DND-41 (cell line): ENCODE results near the gene SLC13A5.

Source experiments
- ATAC-seq: fragments of 200-7000 bp; cut with Tn5 transposase; 3 replicates; pipeline ENCODE4 v1.9.1; 2021; ENCODE audit warnings: low read depth; ENCODE audit not compliant: insufficient read depth
- DNase-seq: peaks from one replicate; pipeline ENCODE4 v3.0.0-alpha.2; 2020
- H2AFZ ChIP-seq: 2 replicates; pipeline ENCODE4 v1.6.0; 2012; ENCODE audit warnings: low read depth, low read length
- H3K27ac ChIP-seq: 2 replicates; pipeline ENCODE4 v1.5.1; 2012; ENCODE audit warnings: low read length, inconsistent platforms
- H3K27me3 ChIP-seq: fragments of 200-600 bp; sonication (generic); 2 replicates; pipeline ENCODE4 v1.6.0; 2012; ENCODE audit warnings: low read length, mild to moderate bottlenecking, inconsistent platforms; ENCODE audit not compliant: insufficient read depth, poor library complexity
- H3K36me3 ChIP-seq: 2 replicates; pipeline ENCODE4 v1.5.1; 2012; ENCODE audit warnings: low read length, inconsistent platforms; ENCODE audit not compliant: insufficient read depth
- H3K4me1 ChIP-seq: 2 replicates; pipeline ENCODE4 v1.5.1; 2012; ENCODE audit warnings: mild to moderate bottlenecking, low read length; ENCODE audit not compliant: insufficient read depth
- H3K4me2 ChIP-seq: 2 replicates; pipeline ENCODE4 v1.6.0; 2012; ENCODE audit warnings: mild to moderate bottlenecking, moderate library complexity, low read length, inconsistent platforms; ENCODE audit not compliant: insufficient read depth
- H3K4me3 ChIP-seq, 2 experiments: fragments of 200-600 bp in 1 of 2; shearing (Covaris generic) in 1 of 2; 2 replicates each; pipeline ENCODE4 v1.5.1; 2012 to 2016; ENCODE audit warnings: inconsistent platforms in 2 of 2, low read length in 2 of 2, mild to moderate bottlenecking in 2 of 2, low read depth in 1 of 2, moderate library complexity in 1 of 2
- H3K79me2 ChIP-seq: 2 replicates; pipeline ENCODE4 v1.6.0; 2012; ENCODE audit warnings: low read length, inconsistent platforms; ENCODE audit not compliant: insufficient read depth
- H3K9ac ChIP-seq: 2 replicates; pipeline ENCODE4 v1.6.0; 2012; ENCODE audit warnings: low read depth, mild to moderate bottlenecking, inconsistent platforms, low read length, moderate library complexity
- H3K9me3 ChIP-seq: 2 replicates; pipeline ENCODE4 v1.5.1; 2012; ENCODE audit warnings: low read length, moderate library complexity, mild to moderate bottlenecking, inconsistent platforms; ENCODE audit not compliant: insufficient read depth, severe bottlenecking
- H4K20me1 ChIP-seq: 2 replicates; pipeline ENCODE4 v1.6.0; 2012; ENCODE audit warnings: low read length; ENCODE audit not compliant: insufficient read depth
- EZH2 ChIP-seq: IDR thresholded peaks from 3 replicates; pipeline ENCODE4 v1.6.1; 2012; ENCODE audit warnings: borderline replicate concordance, low read depth, mild to moderate bottlenecking, moderate library complexity, low read length, inconsistent platforms; ENCODE audit not compliant: severe bottlenecking
- TF ChIP-seq, protein P1 (sequence below): IDR thresholded peaks from 2 replicates; pipeline ENCODE4 v1.5.1; 2012; ENCODE audit warnings: borderline replicate concordance, low read length, moderate library complexity, mild to moderate bottlenecking; ENCODE audit not compliant: poor library complexity, severe bottlenecking; ENCODE audit errors: extremely low read depth

SLC13A5 gene

DNA sequence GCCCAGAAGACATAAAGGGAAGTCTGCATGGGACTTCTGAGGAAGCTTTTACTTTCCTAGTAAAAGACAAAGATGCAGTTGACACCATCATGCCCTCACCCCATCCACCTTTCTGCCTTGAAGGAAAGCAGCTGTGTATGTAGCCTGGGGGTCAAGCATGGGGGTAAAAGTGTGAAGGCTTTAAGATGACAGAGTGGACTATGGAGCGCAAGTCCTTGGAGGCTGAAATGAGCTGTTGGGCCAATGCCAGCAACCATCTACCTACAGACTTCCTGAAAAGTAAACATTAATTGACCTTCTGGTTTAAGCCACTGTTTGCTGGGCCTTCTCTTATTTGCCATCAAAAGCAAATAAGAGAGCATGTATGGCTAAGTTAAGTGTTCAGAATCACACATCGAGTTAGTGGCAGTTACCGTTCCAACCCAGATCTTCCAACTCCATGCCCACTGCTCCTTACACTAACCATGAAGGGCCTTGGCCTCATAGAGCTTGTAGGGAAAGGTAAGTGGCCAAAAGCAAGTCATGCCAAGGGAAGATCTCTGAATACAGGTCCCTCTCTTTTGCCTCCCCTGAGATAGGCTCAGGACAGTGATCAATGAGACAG lies 30.0 kb downstream of the SLC13A5 start:
- H3K79me2 ChIP-seq: no peaks in the 10 kb centered on the region
- no peaks in the 10 kb centered on the region for H3K4me1 ChIP-seq
- DNase-seq: no peak
- H3K36me3 ChIP-seq: no peaks in the 10 kb centered on the region
- H3K4me2 ChIP-seq: no peak overlapping the region
- no peak overlapping the region for H3K9ac ChIP-seq
- no peak for ATAC-seq
- no peak overlapping the region for H2AFZ ChIP-seq
- no peak overlapping the region for H3K4me3 ChIP-seq
- peaks cover 33% of the 10 kb centered on the region for H3K27me3 ChIP-seq
- peaks cover 9% of the 10 kb centered on the region for H4K20me1 ChIP-seq
- no peaks in the 10 kb centered on the region for H3K9me3 ChIP-seq
- no peak overlapping the region for H3K27ac ChIP-seq
- TF ChIP-seq, protein P1, sequence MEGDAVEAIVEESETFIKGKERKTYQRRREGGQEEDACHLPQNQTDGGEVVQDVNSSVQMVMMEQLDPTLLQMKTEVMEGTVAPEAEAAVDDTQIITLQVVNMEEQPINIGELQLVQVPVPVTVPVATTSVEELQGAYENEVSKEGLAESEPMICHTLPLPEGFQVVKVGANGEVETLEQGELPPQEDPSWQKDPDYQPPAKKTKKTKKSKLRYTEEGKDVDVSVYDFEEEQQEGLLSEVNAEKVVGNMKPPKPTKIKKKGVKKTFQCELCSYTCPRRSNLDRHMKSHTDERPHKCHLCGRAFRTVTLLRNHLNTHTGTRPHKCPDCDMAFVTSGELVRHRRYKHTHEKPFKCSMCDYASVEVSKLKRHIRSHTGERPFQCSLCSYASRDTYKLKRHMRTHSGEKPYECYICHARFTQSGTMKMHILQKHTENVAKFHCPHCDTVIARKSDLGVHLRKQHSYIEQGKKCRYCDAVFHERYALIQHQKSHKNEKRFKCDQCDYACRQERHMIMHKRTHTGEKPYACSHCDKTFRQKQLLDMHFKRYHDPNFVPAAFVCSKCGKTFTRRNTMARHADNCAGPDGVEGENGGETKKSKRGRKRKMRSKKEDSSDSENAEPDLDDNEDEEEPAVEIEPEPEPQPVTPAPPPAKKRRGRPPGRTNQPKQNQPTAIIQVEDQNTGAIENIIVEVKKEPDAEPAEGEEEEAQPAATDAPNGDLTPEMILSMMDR: no peak
- TF ChIP-seq EZH2: no peak

DNA sequence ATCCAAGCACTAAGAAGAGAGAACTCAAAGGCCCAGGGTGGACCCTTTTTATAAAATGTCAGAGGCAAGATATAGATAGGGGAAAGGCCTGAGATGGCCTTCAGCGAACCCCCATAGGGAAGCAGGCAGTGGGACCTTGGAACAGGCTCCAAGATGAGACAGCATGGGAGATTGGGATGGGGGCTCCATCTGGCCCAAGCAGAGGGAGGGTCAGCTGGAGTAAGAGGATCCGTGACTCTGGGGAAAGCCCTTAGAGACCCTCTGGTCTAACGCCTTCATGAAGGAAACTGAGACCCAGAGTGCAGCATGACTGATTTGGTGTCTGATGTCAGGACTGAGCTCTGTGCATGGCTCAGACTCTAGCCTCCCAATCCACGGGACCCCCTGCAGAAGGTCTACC lies 30.8 kb downstream of the SLC13A5 start:
- Histone ChIP-seq H3K4me1 (no peaks in the 10 kb centered on the region), H3K4me3 (no peak overlapping the region), H3K4me2 (no peak overlapping the region), H3K9me3 (no peaks in the 10 kb centered on the region), H3K27ac (no peak overlapping the region), H3K27me3 (peaks cover 42% of the 10 kb centered on the region), H2AFZ (no peak overlapping the region), H3K9ac (no peak overlapping the region), H3K79me2 (no peaks in the 10 kb centered on the region), H4K20me1 (peaks cover 16% of the 10 kb centered on the region), H3K36me3 (no peaks in the 10 kb centered on the region)
- no peak for DNase-seq
- TF ChIP-seq, protein P1: no peak
- no peak for TF ChIP-seq EZH2
- no peak for ATAC-seq

DNA sequence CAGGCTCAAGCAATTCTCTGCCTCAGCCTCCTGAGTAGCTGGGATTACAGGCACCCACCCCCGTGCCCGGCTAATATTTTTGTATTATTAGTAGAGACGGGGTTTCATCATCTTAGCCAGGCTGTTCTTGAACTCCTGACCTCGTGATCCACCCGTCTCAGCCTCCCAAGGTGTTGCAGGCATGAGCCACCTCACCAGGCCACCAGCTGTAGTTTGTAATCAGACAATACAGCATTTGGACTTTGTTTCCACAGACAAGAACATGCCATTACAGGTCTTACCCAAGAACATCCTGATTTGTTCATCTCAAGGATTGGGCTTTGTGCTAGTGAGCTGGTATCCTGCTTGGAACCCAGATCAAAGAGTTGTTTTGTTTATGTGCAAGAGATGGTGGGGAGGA lies 31.5 kb downstream of the SLC13A5 start:
- no peak overlapping the region for H3K9ac ChIP-seq
- H3K79me2 ChIP-seq: no peaks in the 10 kb centered on the region
- no peaks in the 10 kb centered on the region for H3K36me3 ChIP-seq
- no peak overlapping the region for H3K4me3 ChIP-seq
- no peak overlapping the region for H3K27ac ChIP-seq
- ATAC-seq: no peak
- no peak overlapping the region for H3K4me2 ChIP-seq
- H3K9me3 ChIP-seq: no peaks in the 10 kb centered on the region
- TF ChIP-seq, protein P1: no peak
- no peak for TF ChIP-seq EZH2
- peaks cover 19% of the 10 kb centered on the region for H4K20me1 ChIP-seq
- H3K27me3 ChIP-seq: peaks cover 48% of the 10 kb centered on the region
- H2AFZ ChIP-seq: no peak overlapping the region
- no peaks in the 10 kb centered on the region for H3K4me1 ChIP-seq
- DNase-seq: no peak
